HG02623 (cell line): Measurements from ENCODE around the gene ZNF12.

Experiments used
- ATAC-seq: cut with Tn5 transposase; IDR thresholded peaks from one replicate; pipeline ENCODE4 v1.9.1; 2021; ENCODE audit warnings: moderate library complexity; ENCODE audit not compliant: unreplicated experiment

The ZNF12 gene

GRCh38 chr7:6648066-6648814 lies 58.5 kb downstream of the ZNF12 start:
- no peak for ATAC-seq

GRCh38 chr7:6647541-6647940 lies 59.2 kb downstream of the ZNF12 start:
- no peak for ATAC-seq

- no peak for ATAC-seq
These were observed 59.7 kb downstream of the ZNF12 start for GRCh38 chr7:6647080-6647479.

- no peak for ATAC-seq
These were observed 60.3 kb downstream of the ZNF12 start for GRCh38 chr7:6646465-6646864.

- no peak for ATAC-seq
These were observed 62.0 kb downstream of the ZNF12 start for GRCh38 chr7:6644728-6645127.

- no peak for ATAC-seq
These were observed 62.7 kb downstream of the ZNF12 start for GRCh38 chr7:6643915-6644625.

DNA sequence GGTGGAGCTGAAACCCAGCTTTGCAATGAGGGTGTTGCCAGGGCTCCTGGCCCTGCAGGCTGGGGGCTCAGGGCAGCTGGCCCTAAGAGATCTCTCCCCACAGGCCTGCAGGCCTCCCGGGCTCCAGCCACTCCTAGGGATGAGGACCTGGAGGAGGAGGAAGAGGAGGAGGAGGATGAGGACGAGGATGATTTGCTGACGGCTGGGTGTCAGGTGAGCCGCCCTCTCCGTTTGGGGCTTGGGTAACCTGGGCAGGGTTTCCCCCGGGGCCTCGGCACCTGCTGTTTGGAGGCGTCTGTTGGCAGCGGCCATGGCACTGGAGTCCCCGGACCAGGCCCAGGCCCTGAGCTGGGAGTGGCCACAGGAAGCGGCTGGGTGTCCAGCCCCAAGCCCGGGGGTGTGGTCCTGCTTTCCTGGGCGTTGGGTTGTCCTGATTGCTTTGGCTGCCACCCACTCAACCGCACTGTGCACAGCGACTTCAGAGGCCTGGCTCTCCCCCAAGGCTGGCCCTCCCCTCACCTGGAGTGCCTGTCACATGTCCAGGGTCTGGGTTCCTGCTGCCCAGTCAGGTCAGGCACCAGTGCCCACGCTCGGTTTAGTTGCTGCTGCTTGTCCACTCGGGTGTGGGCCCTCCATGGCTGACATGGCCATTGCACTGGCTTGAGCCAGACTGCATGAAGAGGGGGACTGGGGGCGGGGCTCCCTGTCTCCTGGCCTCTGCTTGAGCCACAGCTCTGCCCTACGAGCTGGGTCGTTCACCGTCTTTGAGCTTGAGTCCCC lies 63.7 kb downstream of the ZNF12 start:
- ATAC-seq, result no peak

DNA sequence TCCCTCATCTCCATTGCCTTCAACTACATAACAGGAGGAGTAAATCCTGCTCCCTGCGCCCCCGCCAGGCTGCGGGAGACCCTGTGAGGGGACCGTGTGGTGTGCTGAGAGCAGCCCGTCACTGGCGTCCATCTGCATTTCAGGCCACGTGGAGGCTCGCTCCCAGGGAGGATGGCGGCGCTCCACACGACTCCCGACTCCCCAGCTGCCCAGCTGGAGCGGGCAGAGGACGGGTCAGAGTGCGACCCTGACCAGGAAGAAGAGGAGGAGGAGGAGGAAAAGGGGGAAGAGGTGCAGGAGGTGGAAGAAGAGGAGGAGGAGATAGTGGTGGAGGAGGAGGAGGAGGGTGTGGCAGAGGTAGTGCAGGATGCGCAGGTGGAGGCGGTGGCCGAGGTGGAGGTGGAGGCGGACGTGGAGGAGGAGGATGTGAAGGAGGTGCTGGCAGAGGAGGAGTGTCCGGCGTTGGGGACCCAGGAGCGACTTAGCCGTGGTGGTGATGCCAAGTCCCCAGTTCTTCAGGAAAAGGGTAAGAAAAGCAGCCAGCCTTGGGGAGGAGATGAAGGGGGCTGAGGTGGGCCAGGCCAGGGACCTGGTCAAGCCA lies 64.4 kb downstream of the ZNF12 start:
- ATAC-seq, result no peak

- ATAC-seq, result no peak
These were observed 65.3 kb downstream of the ZNF12 start for GRCh38 chr7:6641305-6642035.

DNA sequence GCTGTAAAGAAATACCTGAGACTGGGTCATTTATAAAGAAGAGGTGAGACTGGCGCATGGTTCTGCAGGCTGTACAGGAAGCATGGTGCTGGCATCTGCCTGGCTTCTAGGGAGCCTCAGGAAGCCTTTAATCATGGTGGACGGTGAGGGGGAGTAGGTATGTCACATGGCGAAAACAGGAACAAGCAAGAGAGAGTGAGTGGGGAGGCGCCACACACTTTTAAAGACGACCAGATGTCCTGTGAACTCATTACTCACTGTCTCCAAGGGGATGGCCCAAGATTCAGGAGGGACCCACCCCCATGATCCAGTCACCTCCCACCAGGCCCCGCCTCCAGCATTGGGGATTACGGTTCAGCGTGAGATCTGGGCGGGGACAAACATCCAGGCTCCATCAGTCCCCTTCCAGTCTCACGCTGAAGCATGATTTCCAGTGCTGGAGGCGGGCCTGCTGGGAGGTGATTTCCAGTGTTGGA lies 66.5 kb downstream of the ZNF12 start:
- ATAC-seq, result no peak

GRCh38 chr7:6639627-6640026 lies 67.1 kb downstream of the ZNF12 start:
- ATAC-seq, result no peak

GRCh38 chr7:6639032-6639431 lies 67.7 kb downstream of the ZNF12 start:
- ATAC-seq, result no peak
